GM12878 (cell line): ENCODE data around the gene PTPRH. TPM values are rescaled to one million over a fixed set of nuclear protein-coding genes. Genes with fewer than 3 reads are reported as not detected.

Experiments
- ATAC-seq: fragments of 200-7000 bp; cut with Tn5 transposase; 3 replicates; pipeline ENCODE4 v1.9.1; 2020; ENCODE audit warnings: mild to moderate bottlenecking, moderate library complexity
- BruUV-seq: library from RNA; stranded (reverse); fragments of 400-500 nt; replicated peaks from 2 replicates; lab custom pipeline; 2021; lab: Mats Ljungman, UMichigan
- CTCF ChIA-PET: fragments of 300-600 bp; sonication (Branson Sonifier 250); formaldehyde crosslinking; extraction: SDS; loops from one replicate; lab custom pipeline; 2021; ENCODE audit warnings: inconsistent platforms; lab: Yijun Ruan, JAX
- POLR2A ChIA-PET: fragments of 350-600 bp; formaldehyde crosslinking; extraction: SDS; loops from one replicate; lab custom pipeline; 2021; ENCODE audit warnings: inconsistent platforms; lab: Charles Lee
- RAD21 ChIA-PET: fragments of 300-600 bp; sonication (Branson Sonifier 250); formaldehyde crosslinking; loops from one replicate; lab custom pipeline; 2023; ENCODE audit warnings: antibody characterized with exemption; ENCODE audit not compliant: unreplicated experiment; lab: Charles Lee
- SMC1A ChIA-PET: fragments of 300-600 bp; sonication (Branson Sonifier 250); formaldehyde crosslinking; loops from one replicate; lab custom pipeline; 2023; ENCODE audit not compliant: unreplicated experiment, uncharacterized antibody; lab: Charles Lee
- DNase-seq: peaks from one replicate; pipeline ENCODE4 v3.0.0-alpha.2; 2011; ENCODE audit warnings: low read depth, low spot score
- FAIRE-seq: peaks from 3 replicates; lab custom pipeline; 2011; peaks lifted over from hg19 to GRCh38; lab: Jason Lieb, UNC
- H2AFZ ChIP-seq: 2 replicates; pipeline ENCODE4 v1.6.0; 2011; ENCODE audit warnings: low read depth, low read length, control low read depth; ENCODE audit not compliant: control insufficient read depth
- H3K27ac ChIP-seq: 2 replicates; pipeline ENCODE4 v1.5.1; 2011; ENCODE audit warnings: control low read depth; ENCODE audit not compliant: control insufficient read depth, insufficient read depth
- H3K27me3 ChIP-seq, 2 experiments: replicated peaks in 1 of 2; 2 replicates each; pipeline versions ENCODE4 v1.6.0 to v1.6.1; 2011; ENCODE audit warnings: low read length in 1 of 2; ENCODE audit not compliant: control insufficient read depth in 2 of 2, insufficient read depth in 2 of 2
- H3K36me3 ChIP-seq, 2 experiments: 2 replicates each; pipeline ENCODE4 v1.5.1; 2011; ENCODE audit warnings: low read length in 1 of 2; ENCODE audit not compliant: control insufficient read depth in 2 of 2, insufficient read depth in 2 of 2
- H3K4me1 ChIP-seq: 2 replicates; pipeline ENCODE4 v1.6.1; 2011; ENCODE audit warnings: mild to moderate bottlenecking, low read length, moderate library complexity, mixed read lengths; ENCODE audit not compliant: control insufficient read depth, insufficient read depth
- H3K4me2 ChIP-seq: 2 replicates; pipeline ENCODE4 v1.6.0; 2011; ENCODE audit warnings: control low read depth; ENCODE audit not compliant: control insufficient read depth, insufficient read depth
- H3K4me3 ChIP-seq: fragments of 200-600 bp; sonication (generic); 2 replicates; pipeline ENCODE4 v1.5.1; 2016
- H3K79me2 ChIP-seq: 2 replicates; pipeline ENCODE4 v1.6.0; 2011; ENCODE audit warnings: low read length; ENCODE audit not compliant: control insufficient read depth, insufficient read depth
- H3K9ac ChIP-seq: 2 replicates; pipeline ENCODE4 v1.8.0; 2011; ENCODE audit warnings: low read length, control low read depth, mixed read lengths; ENCODE audit not compliant: control insufficient read depth, insufficient read depth
- H3K9me3 ChIP-seq: replicated peaks from 3 replicates; pipeline ENCODE4 v1.5.1; 2011; ENCODE audit warnings: mild to moderate bottlenecking, low read length; ENCODE audit not compliant: control insufficient read depth, insufficient read depth
- H4K20me1 ChIP-seq: 2 replicates; pipeline ENCODE4 v1.6.0; 2011; ENCODE audit not compliant: control insufficient read depth, insufficient read depth
- EP300 ChIP-seq, 2 experiments: fragments of 150-350 bp in 1 of 2; IDR thresholded peaks; 2 replicates each; pipeline ENCODE4 v1.6.1; 2011 to 2012; ENCODE audit warnings: low read depth in 2 of 2, low read length in 2 of 2, borderline replicate concordance in 1 of 2, improper control_type of control experiment in 1 of 2, inconsistent platforms in 1 of 2; ENCODE audit not compliant: control insufficient read depth in 1 of 2
- IKZF1 ChIP-seq: fragments of 450-650 bp; conservative IDR thresholded peaks from 2 replicates; pipeline ENCODE4 v1.6.1; 2017; ENCODE audit warnings: antibody characterized with exemption, mild to moderate bottlenecking
- SMAD1 ChIP-seq: fragments of 450-650 bp; IDR thresholded peaks from 2 replicates; pipeline ENCODE4 v1.6.1; 2018; ENCODE audit warnings: mild to moderate bottlenecking, low read depth; ENCODE audit not compliant: partially characterized antibody
- SMAD5 ChIP-seq: IDR thresholded peaks from 2 replicates; pipeline ENCODE4 v1.6.1; 2016; ENCODE audit warnings: antibody characterized with exemption, low read depth
- SREBF2 ChIP-seq: IDR thresholded peaks from 2 replicates; pipeline ENCODE4 v1.6.1; 2012; ENCODE audit warnings: mild to moderate bottlenecking, low read length
- ZSCAN29 ChIP-seq: fragments of 450-650 bp; IDR thresholded peaks from 2 replicates; pipeline ENCODE4 v1.6.1; 2017; ENCODE audit warnings: mild to moderate bottlenecking, moderate library complexity
- WGBS: methylation state at CpG from one replicate; pipeline ENCODE4 v1.1.6; 2016; ENCODE audit warnings: low lambda C conversion rate; ENCODE audit not compliant: insufficient replicate concordance, insufficient coverage; ENCODE audit errors: missing lambda C conversion rate; 5-methylcytosine and 5-hydroxymethylcytosine counted together
- in situ Hi-C: fragments of 300-500 bp; cut with MboI; formaldehyde crosslinking; loops from 9 replicates; pipeline ENCODE4 v1.14.3; 2018; ENCODE audit warnings: mixed read lengths
- intact Hi-C: fragments of 100-400 bp; cut with micrococcal nuclease; formaldehyde crosslinking; loops from one replicate; pipeline ENCODE4 v1.14.2; 2022; ENCODE audit not compliant: unreplicated experiment
- polyA plus RNA-seq, 11 experiments: library from polyadenylated mRNA; depleted of rRNA in 4 of 11; unstranded in 6 of 11; stranded (reverse) in 5 of 11; fragments of >200 nt; fragmentation: Nextera tagmentation in 4 of 11; fragmentation: Illumina TruSeq in 1 of 11; extraction: Ambion mirVana in 4 of 11; extraction: Trizol in 1 of 11; gene quantifications; 1 replicate in 1 of 11; 2 replicates in 10 of 11; pipeline versions ENCODE4 v1.2.1 to v1.2.3, GENCODE V29; 2011 to 2016; ENCODE audit warnings: inconsistent platforms in 2 of 11, missing spikeins in 2 of 11, low read depth in 1 of 11
- total RNA-seq, 4 experiments: library from RNA; depleted of rRNA in 3 of 4; stranded (reverse); fragments of >200 nt in 3 of 4; fragmentation: Illumina TruSeq in 1 of 4; extraction: Trizol in 1 of 4; gene quantifications; 2 replicates each; pipeline versions ENCODE4 v1.2.1 to v1.2.3, GENCODE V29; 2013 to 2021

PTPRH gene
- total and polyA plus RNA-seq, 10 of the 15 experiments (the other 5 are each of a cell fraction or from before 2014, with no cell fraction given): 0.08 TPM; not detected in 9

GRCh38 chr19:55256562-55257460, 47.5 kb upstream of the PTPRH start:
- ChIA-PET RAD21 (interaction anchor here (0.7 to 6.0 kb wide), 4 partner anchors 20 to 151 kb away, joined by 5 to 46 read pairs (median 24); partner anchors contain the start of genes HSPBP1, KMT5C and UBE2S), SMC1A (interaction anchor here (0.9 to 5.3 kb wide), 5 partner anchors 22 to 706 kb away, joined by 3 to 68 read pairs (median 4); partner anchors contain the start of gene HSPBP1), CTCF (interaction anchor here (1.0 to 4.4 kb wide), 3 partner anchors 35 to 143 kb away, joined by 3 to 25 read pairs (median 4); partner anchors contain the start of gene KMT5C)
- H3K4me3 ChIP-seq: peak overlapping the region; percentile 100
- no peak for DNase-seq
- no peak overlapping the region for H2AFZ ChIP-seq
- H3K4me2 ChIP-seq: peak overlapping the region; percentile 96
- no peak for FAIRE-seq
- in situ Hi-C loops: no loop called here
- peak overlapping the region; percentile 91 for H3K27ac ChIP-seq
- intact Hi-C loops: loop anchor here (10.0 kb wide), 1 partner anchor 128 kb away; the partner anchor contains the start of genes RPL28 and TMEM238
- H3K79me2 ChIP-seq: peaks cover 71% of the 10 kb centered on the region
- peaks cover 0 to 1% of the 10 kb centered on the region in 2 experiments; a peak in 1 of 4 replicates for H3K36me3 ChIP-seq
- TSS peak; percentile 53 for BruUV-seq
- H3K27me3 ChIP-seq: no peaks in the 10 kb centered on the region
- H3K9me3 ChIP-seq: no peaks in the 10 kb centered on the region
- peaks cover 19% of the 10 kb centered on the region for H3K4me1 ChIP-seq
- 1% methylated on average over 22 of the region's 22 CpGs for WGBS
- H3K9ac ChIP-seq: peak overlapping the region; percentile 93
- ATAC-seq: no peak
- peaks cover 7% of the 10 kb centered on the region; the same call in 1 of the 2 replicates for H4K20me1 ChIP-seq
- TF ChIP-seq SMAD5: no peak
- no peak for TF ChIP-seq ZSCAN29
- no peak for TF ChIP-seq IKZF1
- no peak for TF ChIP-seq EP300 (IDR thresholded peaks at IDR 0.05; ENCODE audit: borderline replicate concordance in 1 of 2, control insufficient read depth in 1 of 2, low read depth in 2 of 2, low read length in 2 of 2)
- TF ChIP-seq SMAD1: no peak
- no peak for TF ChIP-seq SREBF2
- TF ChIP-seq, all 136 proteins: peak for 0
- POLR2A ChIA-PET: interaction anchor here (0.6 to 5.7 kb wide), 5 partner anchors 21 to 228 kb away, joined by 4 to 86 read pairs (median 8); partner anchors contain the start of genes HSPBP1, KMT5C and TMEM238
